Keratinocyte (primary cell): ENCODE data around the gene SERINC5. TPM values are rescaled to one million over a fixed set of nuclear protein-coding genes. Genes with fewer than 3 reads are reported as not detected.

Source experiments
- DNase-seq: peaks from one replicate; pipeline ENCODE4 v3.0.0-alpha.2; 2011; ENCODE audit warnings: low read depth, missing footprints, low spot score
- FAIRE-seq: peaks from 2 replicates; lab custom pipeline; 2011; peaks lifted over from hg19 to GRCh38; lab: Jason Lieb, UNC
- H2AFZ ChIP-seq: 2 replicates; pipeline ENCODE4 v1.6.0; 2012; ENCODE audit warnings: low read length, control low read depth, inconsistent platforms; ENCODE audit not compliant: control insufficient read depth
- H3K27ac ChIP-seq: 2 replicates; pipeline ENCODE4 v1.5.1; 2011; ENCODE audit warnings: low read length; ENCODE audit not compliant: control insufficient read depth, insufficient read depth
- H3K27me3 ChIP-seq: 3 replicates; pipeline ENCODE4 v1.6.0; 2011; ENCODE audit warnings: low read length; ENCODE audit not compliant: control insufficient read depth, insufficient read depth; ENCODE audit errors: extremely low read depth
- H3K36me3 ChIP-seq, 2 experiments: 2 replicates in 1 of 2; 3 replicates in 1 of 2; pipeline ENCODE4 v1.5.1; 2011; ENCODE audit warnings: low read length in 2 of 2, mild to moderate bottlenecking in 1 of 2; ENCODE audit not compliant: control insufficient read depth in 2 of 2, insufficient read depth in 2 of 2; ENCODE audit errors: extremely low read depth in 1 of 2
- H3K4me1 ChIP-seq: 3 replicates; pipeline ENCODE4 v1.5.1; 2011; ENCODE audit warnings: low read length; ENCODE audit not compliant: control insufficient read depth, insufficient read depth; ENCODE audit errors: extremely low read depth
- H3K4me2 ChIP-seq: 3 replicates; pipeline ENCODE4 v1.6.0; 2011; ENCODE audit warnings: low read depth, low read length; ENCODE audit not compliant: control insufficient read depth, insufficient read depth; ENCODE audit errors: extremely low read depth
- H3K4me3 ChIP-seq, 3 experiments: fragments of 200-600 bp in 1 of 3; sonication (generic) in 1 of 3; 2 replicates in 2 of 3; 3 replicates in 1 of 3; pipeline ENCODE4 v1.5.1; 2011 to 2016; ENCODE audit warnings: low read length in 3 of 3, mild to moderate bottlenecking in 3 of 3, control low read depth in 2 of 3, inconsistent platforms in 1 of 3, low read depth in 1 of 3, mixed read lengths in 1 of 3, mixed run types in 1 of 3, moderate library complexity in 1 of 3; ENCODE audit not compliant: control insufficient read depth in 2 of 3, insufficient read depth in 2 of 3; ENCODE audit errors: extremely low read depth in 1 of 3
- H3K79me2 ChIP-seq: 2 replicates; pipeline ENCODE4 v1.6.0; 2012; ENCODE audit warnings: low read length; ENCODE audit not compliant: control insufficient read depth, insufficient read depth
- H3K9ac ChIP-seq: 3 replicates; pipeline ENCODE4 v1.6.0; 2011; ENCODE audit warnings: low read length; ENCODE audit not compliant: control insufficient read depth, insufficient read depth; ENCODE audit errors: extremely low read depth
- H3K9me1 ChIP-seq: 3 replicates; pipeline ENCODE4 v1.6.0; 2011; ENCODE audit warnings: low read length; ENCODE audit not compliant: control insufficient read depth, insufficient read depth; ENCODE audit errors: extremely low read depth
- H3K9me3 ChIP-seq: 2 replicates; pipeline ENCODE4 v1.5.1; 2012; ENCODE audit warnings: low read depth, low read length; ENCODE audit not compliant: control insufficient read depth
- H4K20me1 ChIP-seq: 3 replicates; pipeline ENCODE4 v1.6.0; 2011; ENCODE audit warnings: low read length; ENCODE audit not compliant: control insufficient read depth, insufficient read depth; ENCODE audit errors: extremely low read depth
- EZH2 ChIP-seq: IDR thresholded peaks from one replicate; pipeline ENCODE4 v1.6.1; 2012; ENCODE audit warnings: inconsistent platforms, mild to moderate bottlenecking, low read length, moderate library complexity
- dilution Hi-C: fragments of 300-500 bp; cut with MboI; formaldehyde crosslinking; loops from one replicate; pipeline ENCODE4 v1.7.0; 2020; ENCODE audit warnings: low sequenced_read_pairs; ENCODE audit not compliant: extremely low pct_ligation_motif_present
- polyA plus RNA-seq, 5 experiments: library from polyadenylated mRNA; depleted of rRNA in 3 of 5; stranded (reverse) in 3 of 5; stranded (forward) in 1 of 5; unstranded in 1 of 5; fragments of >200 nt; gene quantifications; 1 replicate in 1 of 5; 2 replicates in 3 of 5; 3 replicates in 1 of 5; pipeline versions ENCODE4 v1.2.1 to v1.2.3, GENCODE V29; 2011 to 2012; ENCODE audit warnings: missing spikeins in 2 of 5, low read depth in 1 of 5, low replicate concordance in 1 of 5
- TF ChIP-seq, protein P1 (sequence below), 3 experiments: IDR thresholded peaks in 1 of 3; conservative IDR thresholded peaks in 1 of 3; optimal IDR thresholded peaks in 1 of 3; 2 replicates in 2 of 3; 3 replicates in 1 of 3; pipeline versions ENCODE3 to v1.5.1; 2011; ENCODE audit warnings: low read length in 3 of 3, mild to moderate bottlenecking in 3 of 3, moderate library complexity in 2 of 3, control low read depth in 1 of 3, inconsistent platforms in 1 of 3; ENCODE audit not compliant: insufficient read depth in 2 of 3; ENCODE audit errors: extremely low read depth in 1 of 3

SERINC5 gene
- polyA plus RNA-seq, 1 donor (not counting 4 experiments of a cell fraction or from before 2014, with no cell fraction given): 20.0 TPM

DNA sequence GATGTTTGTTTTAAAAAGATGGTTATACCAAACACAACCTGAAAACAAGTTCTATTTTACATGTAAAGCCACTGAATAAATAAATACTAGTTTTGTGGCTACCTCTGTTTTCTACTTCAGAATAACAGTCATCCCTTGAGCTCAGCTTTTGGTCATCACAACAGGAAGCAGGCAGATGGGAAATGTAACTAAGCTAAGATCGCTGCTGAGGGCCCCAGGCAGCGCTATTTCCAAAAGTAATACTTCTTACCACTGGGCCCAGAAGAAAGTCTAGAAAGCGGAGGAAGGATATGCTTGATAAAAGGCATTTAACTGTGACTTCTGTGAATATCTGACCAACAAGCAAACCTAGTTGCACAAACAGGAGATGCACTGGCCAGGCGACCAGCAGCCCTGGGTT lies 61.4 kb downstream of the SERINC5 start:
- H4K20me1 ChIP-seq: no peaks in the 10 kb centered on the region
- no peak overlapping the region for H3K4me3 ChIP-seq
- H2AFZ ChIP-seq: no peak overlapping the region
- H3K4me1 ChIP-seq: no peaks in the 10 kb centered on the region
- DNase-seq: no peak
- no peak overlapping the region for H3K4me2 ChIP-seq
- FAIRE-seq: no peak
- no peaks in the 10 kb centered on the region for H3K9me3 ChIP-seq
- dilution Hi-C loops: no loop called here
- no peaks in the 10 kb centered on the region for H3K27me3 ChIP-seq
- H3K9me1 ChIP-seq: no peaks in the 10 kb centered on the region
- H3K9ac ChIP-seq: no peak overlapping the region
- H3K27ac ChIP-seq: no peak overlapping the region
- peaks cover 0 to 5% of the 10 kb centered on the region in 2 experiments for H3K36me3 ChIP-seq
- peaks cover 26% of the 10 kb centered on the region for H3K79me2 ChIP-seq
- TF ChIP-seq, protein P1, sequence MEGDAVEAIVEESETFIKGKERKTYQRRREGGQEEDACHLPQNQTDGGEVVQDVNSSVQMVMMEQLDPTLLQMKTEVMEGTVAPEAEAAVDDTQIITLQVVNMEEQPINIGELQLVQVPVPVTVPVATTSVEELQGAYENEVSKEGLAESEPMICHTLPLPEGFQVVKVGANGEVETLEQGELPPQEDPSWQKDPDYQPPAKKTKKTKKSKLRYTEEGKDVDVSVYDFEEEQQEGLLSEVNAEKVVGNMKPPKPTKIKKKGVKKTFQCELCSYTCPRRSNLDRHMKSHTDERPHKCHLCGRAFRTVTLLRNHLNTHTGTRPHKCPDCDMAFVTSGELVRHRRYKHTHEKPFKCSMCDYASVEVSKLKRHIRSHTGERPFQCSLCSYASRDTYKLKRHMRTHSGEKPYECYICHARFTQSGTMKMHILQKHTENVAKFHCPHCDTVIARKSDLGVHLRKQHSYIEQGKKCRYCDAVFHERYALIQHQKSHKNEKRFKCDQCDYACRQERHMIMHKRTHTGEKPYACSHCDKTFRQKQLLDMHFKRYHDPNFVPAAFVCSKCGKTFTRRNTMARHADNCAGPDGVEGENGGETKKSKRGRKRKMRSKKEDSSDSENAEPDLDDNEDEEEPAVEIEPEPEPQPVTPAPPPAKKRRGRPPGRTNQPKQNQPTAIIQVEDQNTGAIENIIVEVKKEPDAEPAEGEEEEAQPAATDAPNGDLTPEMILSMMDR (optimal IDR thresholded peaks at IDR 0.05 in 1 of 3, IDR thresholded peaks at IDR 0.05 in 1 of 3, conservative IDR thresholded peaks at IDR 0.05 in 1 of 3; ENCODE audit: extremely low read depth in 1 of 3, insufficient read depth in 2 of 3, low read length in 3 of 3): no peak
- no peak for TF ChIP-seq EZH2

DNA sequence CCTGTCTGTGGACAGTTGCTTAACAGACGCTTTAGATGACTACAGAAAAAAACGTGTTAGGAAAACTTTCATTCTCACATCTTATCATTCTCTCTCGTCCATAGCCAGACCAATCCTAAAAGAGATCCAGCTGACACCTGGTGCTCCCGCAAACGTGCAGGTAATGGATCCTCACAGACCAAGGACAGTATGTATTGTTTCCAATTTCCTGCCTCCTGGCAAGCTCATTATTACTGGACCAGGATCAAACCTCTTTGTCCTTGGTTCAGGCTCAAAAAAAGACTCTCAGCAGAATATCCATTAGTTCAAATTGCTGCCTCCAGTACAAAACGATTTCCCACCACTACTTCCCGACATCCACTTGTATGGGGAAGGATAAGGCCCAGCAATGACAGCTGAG lies 62.4 kb downstream of the SERINC5 start:
- Histone ChIP-seq H3K79me2 (peaks cover 26% of the 10 kb centered on the region), H2AFZ (no peak overlapping the region), H3K4me3 (no peak overlapping the region), H3K36me3 (peaks cover 0 to 4% of the 10 kb centered on the region in 2 experiments), H3K27me3 (no peaks in the 10 kb centered on the region), H3K9ac (no peak overlapping the region), H3K4me2 (no peak overlapping the region), H3K27ac (no peak overlapping the region), H3K9me3 (no peaks in the 10 kb centered on the region), H3K9me1 (no peaks in the 10 kb centered on the region), H4K20me1 (no peaks in the 10 kb centered on the region), H3K4me1 (no peaks in the 10 kb centered on the region)
- dilution Hi-C loops: no loop called here
- no peak for FAIRE-seq
- no peak for TF ChIP-seq EZH2
- TF ChIP-seq, protein P1 (optimal IDR thresholded peaks at IDR 0.05 in 1 of 3, IDR thresholded peaks at IDR 0.05 in 1 of 3, conservative IDR thresholded peaks at IDR 0.05 in 1 of 3; ENCODE audit: extremely low read depth in 1 of 3, insufficient read depth in 2 of 3, low read length in 3 of 3): no peak
- DNase-seq: no peak
